NCI-H345 treated with DMSO at 0.1 percent for 48 hours (cell line): Measurements from ENCODE around the gene SH3PXD2A.
A peak's percentile ranks its signal among the peaks of the same experiment; 100 is the strongest.
"Not testable (repeated sequence)": the region's sequence is repeated elsewhere in the genome, so short reads cannot be mapped to it uniquely, and the experiment has no call there.

ENCODE experiments used
- DNase-seq: peaks from one replicate; lab custom pipeline; 2025; ENCODE audit not compliant: unreplicated experiment; lab: John Stamatoyannopoulos, UW

SH3PXD2A gene

DNA sequence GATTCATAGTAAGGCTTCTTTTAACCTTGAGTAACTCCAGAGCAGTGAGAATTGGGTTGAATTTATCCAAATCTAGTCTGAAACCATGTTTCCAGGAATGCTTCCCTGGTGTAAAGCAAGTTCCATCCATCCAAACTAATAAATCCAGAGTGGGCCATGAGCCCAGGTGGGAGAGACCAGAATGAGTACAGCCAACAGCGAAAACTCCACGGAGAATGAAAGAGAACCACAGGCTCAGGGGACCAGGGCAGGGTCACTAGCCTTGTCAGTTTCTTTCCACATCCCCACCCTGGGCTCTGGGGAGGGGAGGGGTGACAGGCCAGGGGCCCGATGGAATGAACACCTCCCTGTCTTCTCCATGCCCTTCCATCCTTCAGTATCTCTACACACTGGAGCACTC, 181.8 kb downstream of the SH3PXD2A start:
- no peak for DNase-seq

DNA sequence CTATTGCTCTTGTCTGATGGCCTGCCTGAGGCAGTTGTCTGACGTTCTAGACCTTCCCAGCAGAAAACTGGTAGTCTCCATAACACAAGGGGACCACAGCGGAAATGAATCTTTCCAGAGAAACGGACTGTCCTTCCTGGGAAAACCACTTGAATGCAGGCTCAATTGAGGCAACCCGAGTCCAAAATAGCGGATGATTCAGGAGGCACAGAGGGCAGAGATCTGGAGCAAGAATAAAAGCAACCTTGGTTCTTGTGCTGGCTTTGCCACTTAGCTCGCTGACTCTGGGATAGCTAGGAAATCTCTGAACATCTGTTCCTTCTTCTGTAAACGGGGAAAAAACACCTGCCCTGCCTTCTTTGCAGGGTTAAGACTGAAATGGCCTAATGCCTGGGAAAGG, 183.0 kb downstream of the SH3PXD2A start:
- no peak for DNase-seq

DNA sequence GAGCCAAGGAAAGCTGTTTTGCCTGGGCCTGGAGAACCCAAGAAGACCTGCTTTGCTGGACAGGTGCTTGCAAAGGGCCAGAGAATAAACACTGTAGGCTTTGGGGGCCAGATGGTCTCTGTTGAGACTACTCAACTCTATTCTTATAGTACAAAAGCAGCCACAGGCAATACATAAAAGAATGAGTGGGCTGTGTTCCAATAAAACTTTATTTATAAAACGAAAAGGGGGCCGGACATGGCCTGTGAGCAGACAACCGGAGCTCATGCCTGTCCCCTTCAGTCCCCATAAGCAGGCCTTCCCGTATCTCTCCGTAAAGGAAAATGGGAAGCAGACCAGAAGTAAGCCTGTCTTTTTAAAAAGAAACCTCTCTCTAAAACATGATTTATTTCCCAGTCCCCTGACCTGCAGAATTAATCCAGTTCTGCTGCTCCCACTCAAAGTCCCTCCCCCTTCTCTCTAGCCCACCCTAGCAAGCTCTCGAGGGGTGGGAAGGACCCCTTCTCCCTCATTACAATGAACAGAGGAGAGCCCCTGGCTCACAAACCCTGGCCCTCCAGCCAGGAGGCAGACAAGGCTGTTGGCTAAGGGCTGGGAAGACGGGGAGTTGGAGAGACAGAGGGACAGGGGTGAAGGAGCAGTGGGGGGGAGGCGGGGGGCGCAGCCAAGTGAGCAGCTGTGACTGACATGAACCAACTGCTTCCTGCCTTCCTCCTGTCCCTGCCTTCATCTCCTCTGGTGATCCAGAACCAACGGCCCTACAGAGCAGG, 184.1 kb downstream of the SH3PXD2A start:
- no peak for DNase-seq

DNA sequence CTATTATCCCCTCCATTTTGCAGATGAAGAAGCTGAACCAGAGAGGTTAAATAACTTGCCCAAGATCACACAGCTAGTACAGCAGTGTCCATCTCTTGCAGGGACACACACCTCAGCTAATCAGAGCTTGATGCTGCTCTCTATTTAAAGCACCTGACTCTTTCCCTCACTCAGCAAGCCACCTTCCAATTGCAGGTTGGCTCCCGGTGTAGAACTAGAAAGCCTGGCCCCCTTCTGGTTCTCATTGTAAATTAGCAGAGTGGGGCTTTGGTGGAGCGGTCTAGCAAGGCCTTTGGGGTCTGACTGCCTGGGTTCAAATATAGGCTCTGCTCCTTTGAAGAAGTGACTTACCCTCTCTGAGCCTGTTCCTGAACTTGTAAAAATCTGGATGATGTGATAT, 185.4 kb downstream of the SH3PXD2A start:
- DNase-seq, result no peak

DNA sequence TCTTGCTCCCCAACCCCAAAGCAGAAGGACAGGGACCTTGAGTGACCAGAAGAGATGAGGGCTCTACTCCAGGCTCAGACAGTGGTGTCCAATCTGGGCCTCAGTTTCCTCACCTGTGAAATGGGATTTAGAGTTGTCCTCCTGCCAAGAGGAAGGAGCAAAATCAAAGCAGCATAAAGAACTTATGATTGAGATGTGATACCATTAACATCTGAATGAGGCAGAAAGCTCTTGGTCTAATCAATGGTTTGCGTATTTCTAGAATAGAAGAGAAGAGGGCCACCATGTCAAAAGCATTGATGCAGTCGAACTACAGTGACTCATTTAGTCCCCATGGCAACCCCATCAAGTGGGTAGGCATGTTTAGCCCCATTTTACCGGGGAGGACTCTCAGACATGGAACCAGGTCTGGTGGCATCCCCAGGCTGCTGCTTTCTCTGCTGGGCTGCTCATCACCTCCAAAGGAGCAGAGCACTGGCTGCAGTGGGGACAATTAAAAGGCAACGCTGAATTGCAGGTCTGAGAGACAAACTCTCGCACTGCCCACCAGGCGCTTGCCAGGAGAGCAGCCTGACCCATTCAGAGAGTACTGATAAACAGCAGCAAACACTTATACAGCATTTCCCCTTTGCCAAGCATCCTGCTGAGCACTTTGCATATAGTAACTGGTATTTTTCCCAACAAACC, 186.0 kb downstream of the SH3PXD2A start:
- DNase-seq, result no peak

GRCh38 chr10:103668351-103669242, 186.8 kb downstream of the SH3PXD2A start:
- no peak for DNase-seq

GRCh38 chr10:103667356-103667755, 188.0 kb downstream of the SH3PXD2A start:
- DNase-seq, result no peak

GRCh38 chr10:103666762-103667150, 188.6 kb downstream of the SH3PXD2A start:
- DNase-seq, result no peak

- DNase-seq, result no peak
Observed at GRCh38 chr10:103666087-103666761, 189.2 kb downstream of the SH3PXD2A start.

- DNase-seq, result no peak
Observed at GRCh38 chr10:103665162-103665889, 190.1 kb downstream of the SH3PXD2A start.

DNA sequence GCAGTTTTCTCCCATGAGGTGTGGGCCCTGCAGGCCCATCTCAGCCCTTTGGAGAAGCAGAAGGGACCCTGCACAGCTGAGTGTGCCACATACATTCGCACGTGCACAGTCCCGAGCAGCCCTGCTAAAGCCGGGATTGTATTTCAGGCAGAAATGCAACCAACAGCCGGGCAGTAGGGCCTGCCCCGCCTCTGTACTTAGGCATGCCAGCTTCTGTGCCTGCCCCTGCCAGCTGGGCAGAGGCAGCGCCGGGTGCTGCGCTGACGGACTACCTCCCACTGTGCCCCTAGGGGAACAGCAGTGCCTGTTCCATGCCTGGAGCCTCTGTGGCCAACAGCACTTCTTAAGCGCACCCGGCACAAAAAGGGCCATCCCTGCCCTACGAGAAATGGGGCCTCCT, 191.6 kb downstream of the SH3PXD2A start:
- peak; percentile 51 for DNase-seq

GRCh38 chr10:103663236-103663635, 192.1 kb downstream of the SH3PXD2A start:
- DNase-seq, result no peak

DNA sequence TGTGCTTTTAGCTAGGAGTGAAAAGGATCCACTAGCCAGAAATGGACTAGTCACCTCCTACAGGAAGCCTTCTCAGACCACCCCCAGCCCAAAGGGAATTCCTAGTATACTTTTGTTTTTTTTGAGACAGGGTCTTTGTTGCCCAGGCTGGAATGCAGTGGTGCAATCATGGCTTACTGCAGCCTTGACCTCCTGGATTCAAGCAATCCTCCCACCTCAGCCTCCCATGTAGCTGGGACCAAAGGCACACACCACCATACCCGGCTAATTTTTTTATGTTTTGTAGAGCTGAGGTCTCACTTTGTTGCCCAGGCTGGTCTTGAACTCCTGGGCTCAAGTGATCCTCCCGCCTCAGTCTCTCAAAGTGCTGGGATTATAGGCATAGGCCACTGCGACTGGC, 192.7 kb downstream of the SH3PXD2A start:
- DNase-seq, result not testable (repeated sequence)

GRCh38 chr10:103661198-103661950, 194.0 kb downstream of the SH3PXD2A start:
- no peak for DNase-seq

- no peak for DNase-seq
Observed at GRCh38 chr10:103660364-103661197, 194.8 kb downstream of the SH3PXD2A start.

DNA sequence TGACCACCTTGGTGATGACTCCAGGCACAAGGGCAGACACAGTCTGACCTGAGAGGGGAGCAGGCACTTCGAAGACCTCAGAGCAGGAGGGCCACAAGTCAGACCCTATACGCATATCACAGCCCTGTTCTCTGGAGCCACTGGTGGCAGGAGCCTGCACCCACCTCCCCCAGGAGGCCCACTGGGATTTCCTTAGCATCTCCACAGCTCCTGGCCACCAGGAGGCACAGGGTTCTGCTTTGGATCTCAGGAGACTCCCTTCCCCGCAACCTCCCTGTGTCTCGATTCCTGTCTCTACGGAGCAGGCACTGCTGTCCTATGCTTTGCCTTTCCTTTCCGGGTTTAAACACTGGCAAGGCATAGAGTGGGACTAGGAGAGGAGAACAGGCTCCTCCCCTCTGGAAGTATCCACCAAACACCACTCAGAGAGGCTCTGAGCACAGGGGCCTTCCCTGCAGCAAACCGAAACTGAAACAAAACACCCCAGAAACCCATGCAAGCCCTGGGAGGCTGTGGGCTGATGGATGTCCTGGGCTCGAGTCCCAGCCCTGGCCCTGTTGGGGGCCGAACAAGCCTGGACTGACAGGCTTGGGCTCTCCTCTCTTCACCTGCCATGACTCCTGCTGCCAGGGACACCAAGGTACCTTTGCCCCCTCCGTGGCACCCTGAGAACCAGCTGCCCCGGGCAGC, 195.6 kb downstream of the SH3PXD2A start:
- no peak for DNase-seq

- DNase-seq, result no peak
Observed at GRCh38 chr10:103658049-103658577, 197.3 kb downstream of the SH3PXD2A start.

- DNase-seq, result no peak
Observed at GRCh38 chr10:103657061-103657591, 198.2 kb downstream of the SH3PXD2A start.
